SK-N-SH (cell line): ENCODE measurements around the gene EVI5.

Experiments
- CTCF ChIP-seq: fragments of 200-600 bp; sonication (generic); IDR thresholded peaks from 2 replicates; pipeline ENCODE4 v1.6.1; 2017; ENCODE audit warnings: antibody characterized with exemption, mild to moderate bottlenecking, moderate library complexity
- EP300 ChIP-seq, 2 experiments: IDR thresholded peaks; 2 replicates each; pipeline versions ENCODE4 v1.4.0 to v1.6.1; 2012; ENCODE audit warnings: borderline replicate concordance in 1 of 2, low read depth in 1 of 2, low read length in 1 of 2
- EZH2phosphoT487 ChIP-seq: fragments of 200-600 bp; sonication (generic); IDR thresholded peaks from 2 replicates; pipeline ENCODE4 v1.6.1; 2017; ENCODE audit warnings: low read depth, mixed run types, mild to moderate bottlenecking, antibody characterized with exemption, moderate library complexity, borderline replicate concordance
- FOXM1 ChIP-seq: IDR thresholded peaks from 2 replicates; pipeline ENCODE4 v1.4.0; 2012; ENCODE audit warnings: low read depth, mild to moderate bottlenecking
- GABPA ChIP-seq: IDR thresholded peaks from 2 replicates; pipeline ENCODE4 v1.4.0; 2012; ENCODE audit warnings: low read depth, mild to moderate bottlenecking
- IRF3 ChIP-seq: fragments of 150-350 bp; IDR thresholded peaks from 2 replicates; pipeline ENCODE4 v1.6.1; 2016; ENCODE audit warnings: mild to moderate bottlenecking, low read depth, low read length
- JUND ChIP-seq: IDR thresholded peaks from 2 replicates; pipeline ENCODE4 v1.4.0; 2012
- MAX ChIP-seq: IDR thresholded peaks from 2 replicates; pipeline ENCODE4 v1.4.0; 2012; ENCODE audit warnings: low read depth
- MEF2A ChIP-seq: IDR thresholded peaks from 2 replicates; pipeline ENCODE4 v1.4.0; 2012; ENCODE audit warnings: low read depth, borderline replicate concordance
- PBX3 ChIP-seq: IDR thresholded peaks from 2 replicates; pipeline ENCODE4; 2012
- POLR2AphosphoS5 ChIP-seq: IDR thresholded peaks from 2 replicates; pipeline ENCODE4 v1.6.1; 2012; ENCODE audit warnings: low read depth, low read length
- RCOR1 ChIP-seq: fragments of 150-350 bp; IDR thresholded peaks from 2 replicates; pipeline ENCODE4 v1.6.1; 2017; ENCODE audit warnings: antibody characterized with exemption, low read length
- RFX5 ChIP-seq: IDR thresholded peaks from 2 replicates; pipeline ENCODE4 v1.6.1; 2012; ENCODE audit warnings: mild to moderate bottlenecking, improper control_type of control experiment, low read length
- RXRA ChIP-seq: IDR thresholded peaks from 2 replicates; pipeline ENCODE4 v1.4.0; 2012; ENCODE audit warnings: low read depth, mild to moderate bottlenecking, borderline replicate concordance

- TF ChIP-seq RCOR1: no peak
- TF ChIP-seq CTCF: no peak
- TF ChIP-seq EZH2phosphoT487: no peak
- no peak for TF ChIP-seq IRF3
- TF ChIP-seq MAX: no peak
- TF ChIP-seq JUND: no peak
- no peak for TF ChIP-seq MEF2A
- no peak for TF ChIP-seq GABPA
- TF ChIP-seq EP300 (IDR thresholded peaks at IDR 0.05; ENCODE audit: borderline replicate concordance in 1 of 2, low read depth in 1 of 2, low read length in 1 of 2): no peak
- TF ChIP-seq FOXM1: no peak
- no peak for TF ChIP-seq RFX5
- TF ChIP-seq POLR2AphosphoS5: no peak
- TF ChIP-seq PBX3: no peak
- TF ChIP-seq RXRA: no peak
These were observed 228.6 kb downstream of the EVI5 start for GRCh38 chr1:92556350-92556749.
